ENCODE results near the gene LAIR1. TPM values are rescaled to one million over a fixed set of nuclear protein-coding genes. Genes with fewer than 3 reads are reported as not detected.

LAIR1 gene
- total RNA-seq, 2 donors from 2014 or later: 21.5 to 22.2 TPM

DNA sequence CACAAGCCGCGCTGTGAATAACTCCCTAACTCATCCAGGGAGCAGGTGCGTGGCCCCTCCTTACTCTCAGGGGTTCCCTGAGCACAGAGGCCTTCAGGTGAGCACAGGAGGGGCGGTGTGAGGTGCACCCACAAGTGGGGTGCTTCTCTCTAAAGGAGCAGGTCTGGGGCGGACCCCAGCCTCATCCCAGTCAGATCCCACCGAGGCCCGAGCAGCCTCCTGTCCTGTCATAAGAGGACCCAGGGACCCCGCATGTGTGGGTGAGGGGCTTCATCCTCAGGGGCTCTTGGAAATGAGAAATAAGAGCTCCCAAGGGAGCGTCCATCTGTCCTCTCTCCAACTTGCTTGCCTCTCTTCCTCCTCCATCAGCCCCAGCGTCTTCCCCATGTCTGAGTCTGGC is 48.8 kb downstream of the LAIR1 start:
- ATAC-seq (no peak), DNase-seq (no peak)
- Mint-ChIP-seq H3K27me3 (peaks cover 50% of the 10 kb centered on the region), H3K36me3 (ENCODE audit: low read depth) (no peaks in the 10 kb centered on the region), H3K27ac (no peak overlapping the region), H3K4me1 (peaks cover 7% of the 10 kb centered on the region), H3K4me3 (no peak overlapping the region)
- H3K9me3 ChIP-seq (ENCODE audit: control insufficient read depth, low read length, poor library complexity, severe bottlenecking): no peaks in the 10 kb centered on the region

- no peaks in the 10 kb centered on the region for H3K9me3 ChIP-seq (ENCODE audit: control insufficient read depth, low read length, poor library complexity, severe bottlenecking)
- Mint-ChIP-seq H3K4me3 (no peak within 1 kb of the TSS), H3K4me1 (peaks cover 7% of the 10 kb centered on the region), H3K36me3 (ENCODE audit: low read depth) (no peaks in the 10 kb centered on the region), H3K27me3 (peaks cover 46% of the 10 kb centered on the region), H3K27ac (no peak within 1 kb of the TSS)
- DNase-seq (no peak), ATAC-seq (peak; percentile 48)
Measured at GRCh38 chr19:54312436-54313377, 52.0 kb downstream of the LAIR1 start, which contains the start of gene LILRA5. TSS of gene LILRA5 (minus strand) at chr19:54313166. CDS start at chr19:54313019, 147 bp downstream.

DNA sequence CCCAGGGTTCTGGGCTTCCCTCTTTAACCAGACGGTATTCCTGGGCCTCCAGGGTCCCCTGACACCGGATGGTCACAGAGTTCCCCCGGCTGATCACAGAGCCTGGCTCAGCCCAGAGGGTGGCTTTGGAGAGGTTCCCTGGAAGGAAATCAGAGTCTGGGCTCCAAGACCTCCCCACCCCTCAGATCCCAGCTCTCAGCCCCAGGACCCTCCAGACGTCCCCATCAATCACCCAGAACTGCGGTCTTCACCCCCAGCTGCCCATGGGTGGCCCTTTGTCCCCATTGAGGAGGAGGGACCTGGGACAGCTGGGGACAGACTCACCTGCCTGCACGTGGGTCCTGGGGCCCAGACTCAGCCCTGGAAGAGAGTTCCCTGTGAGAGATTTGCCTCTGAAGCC is 52.7 kb downstream of the LAIR1 start:
- no peak overlapping the region for H3K4me3 Mint-ChIP-seq
- ATAC-seq: no peak
- H3K27me3 Mint-ChIP-seq: peaks cover 42% of the 10 kb centered on the region
- no peak for DNase-seq
- H3K27ac Mint-ChIP-seq: no peak overlapping the region
- H3K4me1 Mint-ChIP-seq: peaks cover 7% of the 10 kb centered on the region
- no peaks in the 10 kb centered on the region for H3K36me3 Mint-ChIP-seq (ENCODE audit: low read depth)
- H3K9me3 ChIP-seq (ENCODE audit: control insufficient read depth, low read length, poor library complexity, severe bottlenecking): no peaks in the 10 kb centered on the region

DNA sequence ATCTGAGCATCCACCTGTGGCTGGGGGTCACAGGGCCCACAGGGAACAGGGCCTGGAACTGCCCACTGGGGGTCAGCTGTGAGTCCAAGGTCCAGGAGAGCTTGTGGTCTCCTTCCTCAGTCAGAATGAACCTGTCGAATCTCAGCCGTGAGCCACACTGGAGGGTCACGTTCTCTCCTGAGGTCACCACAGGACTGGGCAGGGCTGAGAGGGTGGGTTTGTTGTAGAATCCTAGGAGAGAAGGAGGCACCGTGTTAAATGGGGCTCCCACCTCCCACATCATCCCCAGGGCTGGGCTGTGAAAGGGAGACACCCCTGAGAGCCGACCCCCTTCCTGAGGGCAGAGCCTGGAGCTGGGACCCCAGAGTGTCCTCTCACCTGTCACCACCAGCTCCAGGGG is 53.2 kb downstream of the LAIR1 start:
- Mint-ChIP-seq H3K4me1 (peaks cover 7% of the 10 kb centered on the region), H3K4me3 (no peak overlapping the region), H3K27ac (no peak overlapping the region), H3K36me3 (ENCODE audit: low read depth) (no peaks in the 10 kb centered on the region), H3K27me3 (peaks cover 40% of the 10 kb centered on the region)
- H3K9me3 ChIP-seq (ENCODE audit: control insufficient read depth, low read length, poor library complexity, severe bottlenecking): no peaks in the 10 kb centered on the region
- DNase-seq (no peak), ATAC-seq (no peak)

DNA sequence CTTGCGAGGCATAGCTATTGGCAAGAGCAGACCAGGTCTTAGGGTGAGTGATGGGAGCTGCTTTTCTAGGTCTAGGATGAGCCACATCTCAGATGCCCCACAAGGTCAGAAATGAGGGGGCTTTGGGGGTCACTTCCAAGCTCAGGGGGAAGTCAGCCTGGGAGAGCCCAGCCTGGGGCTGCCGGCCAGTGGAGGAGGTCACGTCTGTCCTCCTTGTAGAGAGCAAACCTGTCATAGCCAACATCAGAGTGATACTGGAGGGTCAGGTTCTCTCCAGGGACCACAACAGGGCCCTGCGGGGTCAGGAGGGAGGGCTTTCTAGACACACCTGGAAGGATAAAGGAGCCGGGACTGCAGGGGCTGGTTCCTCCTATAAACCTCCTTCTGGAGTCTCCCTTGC is 54.2 kb downstream of the LAIR1 start:
- Mint-ChIP-seq H3K4me1 (peaks cover 4% of the 10 kb centered on the region), H3K4me3 (no peak overlapping the region), H3K27me3 (peaks cover 37% of the 10 kb centered on the region), H3K36me3 (ENCODE audit: low read depth) (no peaks in the 10 kb centered on the region), H3K27ac (no peak overlapping the region)
- no peaks in the 10 kb centered on the region for H3K9me3 ChIP-seq (ENCODE audit: control insufficient read depth, low read length, poor library complexity, severe bottlenecking)
- no peak for DNase-seq
- ATAC-seq: no peak

- no peak overlapping the region for H3K27ac Mint-ChIP-seq
Measured at GRCh38 chr19:54309811-54310210, 54.9 kb downstream of the LAIR1 start.

DNA sequence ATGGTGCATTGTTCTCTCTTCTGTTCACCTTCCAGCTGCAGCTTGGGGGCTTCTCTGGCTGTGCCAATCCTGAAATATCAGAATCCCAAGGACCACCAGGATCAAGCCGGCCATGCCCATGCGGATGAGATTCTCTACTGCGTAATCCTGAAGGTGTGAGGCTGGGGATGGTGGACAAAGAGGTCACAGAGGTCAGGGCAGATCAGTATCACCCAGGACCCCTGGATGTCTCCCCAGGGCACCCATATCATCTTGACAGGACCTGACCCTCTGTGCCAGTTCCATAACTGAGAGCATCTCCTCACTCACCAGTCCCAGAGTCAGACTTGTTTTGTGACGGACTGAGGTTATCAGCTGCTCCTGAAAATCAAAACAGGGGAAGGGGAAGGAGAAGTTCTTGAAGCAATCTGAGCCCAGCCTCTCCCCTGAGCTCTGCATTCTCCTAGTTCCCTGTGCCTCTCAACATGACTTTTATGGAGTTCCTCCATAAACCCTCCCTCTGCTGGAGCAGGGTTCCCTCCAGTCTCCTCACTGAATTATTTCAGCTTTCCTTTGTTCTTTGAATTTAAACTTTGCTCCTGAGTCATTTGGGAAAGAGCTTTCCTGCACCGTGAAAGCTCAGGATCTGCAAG is 57.2 kb downstream of the LAIR1 start:
- H3K27me3 Mint-ChIP-seq: peaks cover 25% of the 10 kb centered on the region
- no peaks in the 10 kb centered on the region for H3K36me3 Mint-ChIP-seq (ENCODE audit: low read depth)
- no peak for DNase-seq
- H3K4me1 Mint-ChIP-seq: peaks cover 14% of the 10 kb centered on the region
- no peaks in the 10 kb centered on the region for H3K9me3 ChIP-seq (ENCODE audit: control insufficient read depth, low read length, poor library complexity, severe bottlenecking)
- no peak overlapping the region for H3K27ac Mint-ChIP-seq
- H3K4me3 Mint-ChIP-seq: no peak overlapping the region
- no peak for ATAC-seq

More at GRCh38 chr19:54309811-54310210, 54.9 kb downstream of the LAIR1 start:
- Mint-ChIP-seq H3K36me3 (ENCODE audit: low read depth) (no peaks in the 10 kb centered on the region), H3K4me1 (peaks cover 7% of the 10 kb centered on the region), H3K4me3 (no peak overlapping the region), H3K27me3 (peaks cover 37% of the 10 kb centered on the region)
- no peaks in the 10 kb centered on the region for H3K9me3 ChIP-seq (ENCODE audit: control insufficient read depth, low read length, poor library complexity, severe bottlenecking)
- ATAC-seq: no peak
- no peak for DNase-seq

DNA sequence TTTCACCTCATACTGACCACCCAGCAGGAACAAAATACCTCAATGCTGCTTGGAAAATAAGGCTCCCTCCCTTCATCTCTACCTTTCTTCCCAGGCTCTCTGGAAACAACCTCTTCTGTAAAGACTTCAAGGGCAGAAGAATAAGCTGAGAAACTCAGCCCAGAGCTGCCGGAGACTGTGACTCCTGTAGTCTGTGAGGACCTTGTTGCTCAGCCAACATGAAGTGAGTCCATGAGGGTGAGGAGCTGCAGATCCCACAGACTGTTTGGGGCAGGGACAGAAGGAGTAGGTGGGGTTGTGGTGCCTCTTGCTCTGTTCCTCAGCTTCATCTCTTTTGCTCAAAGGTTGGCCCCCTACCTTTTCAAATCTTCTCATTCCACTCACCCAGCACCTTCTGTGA is 59.6 kb downstream of the LAIR1 start:
- ATAC-seq (no peak), DNase-seq (no peak)
- no peaks in the 10 kb centered on the region for H3K9me3 ChIP-seq (ENCODE audit: control insufficient read depth, low read length, poor library complexity, severe bottlenecking)
- H3K4me3 Mint-ChIP-seq: no peak overlapping the region
- no peaks in the 10 kb centered on the region for H3K36me3 Mint-ChIP-seq (ENCODE audit: low read depth)
- peaks cover 17% of the 10 kb centered on the region for H3K27me3 Mint-ChIP-seq
- peaks cover 12% of the 10 kb centered on the region for H3K4me1 Mint-ChIP-seq
- no peak overlapping the region for H3K27ac Mint-ChIP-seq

DNA sequence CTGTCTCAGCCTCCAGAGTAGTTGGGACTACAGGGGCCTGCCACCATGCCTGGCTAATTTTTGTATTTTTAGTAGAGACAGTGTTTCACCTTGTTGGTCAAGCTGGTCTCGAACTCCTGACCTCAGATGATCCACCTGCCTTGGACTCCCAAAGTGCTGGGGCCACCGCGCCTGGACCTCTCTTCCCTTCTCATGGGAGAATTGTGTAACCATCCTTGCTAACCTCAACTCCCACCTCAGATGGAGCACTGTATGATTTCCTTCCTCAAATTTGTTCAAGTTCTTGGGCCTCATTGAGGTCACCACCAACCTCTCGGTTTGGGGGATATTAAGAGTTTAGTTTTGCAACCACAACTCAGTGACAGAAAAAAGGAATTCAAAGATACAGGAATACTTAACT is 62.5 kb downstream of the LAIR1 start:
- H3K4me3 Mint-ChIP-seq: no peak overlapping the region
- H3K9me3 ChIP-seq (ENCODE audit: control insufficient read depth, low read length, poor library complexity, severe bottlenecking): no peaks in the 10 kb centered on the region
- peaks cover 10% of the 10 kb centered on the region for H3K4me1 Mint-ChIP-seq
- DNase-seq (no peak), ATAC-seq (no peak)
- H3K27me3 Mint-ChIP-seq: peaks cover 19% of the 10 kb centered on the region
- H3K36me3 Mint-ChIP-seq (ENCODE audit: low read depth): no peaks in the 10 kb centered on the region
- no peak overlapping the region for H3K27ac Mint-ChIP-seq

Other genes with a start within 250 kb of the LAIR1 start
- gene TFPT, start 249.3 kb downstream of the LAIR1 start, total RNA-seq: 10 to 100 TPM; 14.9 TPM
- 10 to 100 TPM; 49.4 to 56.8 TPM for gene PRPF31, start 249.2 kb downstream of the LAIR1 start, total RNA-seq
- 10 to 100 TPM; 44.5 to 45.4 TPM for gene CNOT3, start 227.2 kb downstream of the LAIR1 start, total RNA-seq
- 1 to 10 TPM; 8.0 to 9.0 TPM for gene LENG1, start 205.2 kb downstream of the LAIR1 start, total RNA-seq
- gene TMC4, start 191.8 kb downstream of the LAIR1 start, total RNA-seq: 1 to 10 TPM; 1.3 to 3.1 TPM
- gene MBOAT7, start 175.4 kb downstream of the LAIR1 start, total RNA-seq: 10 to 100 TPM; 18.4 to 24.5 TPM
- 1 to 10 TPM; 8.1 to 8.9 TPM for gene TSEN34, start 173.6 kb downstream of the LAIR1 start, total RNA-seq
- gene RPS9, start 164.1 kb downstream of the LAIR1 start, total RNA-seq: 1,000 to 10,000 TPM; 1,676 to 1,883 TPM
- 1 to 10 TPM; 5.2 to 6.2 TPM for gene LILRB3, start 141.9 kb downstream of the LAIR1 start, total RNA-seq
- 1 to 10 TPM in 1 of 2 donors, under 1 TPM in 1; 0.91 to 2.4 TPM for gene LILRA6, start 122.1 kb downstream of the LAIR1 start, total RNA-seq
- gene LILRB5, start 107.7 kb downstream of the LAIR1 start, total RNA-seq: under 1 TPM in 1 of 2 donors, not detected in 1; 0.20 TPM
- 1 to 10 TPM; 1.5 to 6.3 TPM for gene LILRB2, start 83.8 kb downstream of the LAIR1 start, total RNA-seq
- 1 to 10 TPM; 1.1 to 3.5 TPM for gene LILRA5, start 51.8 kb downstream of the LAIR1 start, total RNA-seq
- gene LILRA4, start 25.8 kb downstream of the LAIR1 start, total RNA-seq: under 1 TPM in 1 of 2 donors, not detected in 1; 0.86 TPM
- not detected for gene TTYH1, start 50.5 kb upstream of the LAIR1 start, total RNA-seq
- 100 to 1,000 TPM; 471 to 480 TPM for gene LENG8, start 84.3 kb upstream of the LAIR1 start, total RNA-seq
- 1 to 10 TPM; 4.4 to 6.0 TPM for gene LENG9, start 98.8 kb upstream of the LAIR1 start, total RNA-seq
- not detected for gene CDC42EP5, start 108.4 kb upstream of the LAIR1 start, total RNA-seq
- 1 to 10 TPM in 1 of 2 donors, under 1 TPM in 1; 0.94 to 1.7 TPM for gene LAIR2, start 137.9 kb upstream of the LAIR1 start, total RNA-seq
- gene LILRA2, start 208.9 kb upstream of the LAIR1 start, total RNA-seq: 1 to 10 TPM in 1 of 2 donors, under 1 TPM in 1; 0.68 to 3.3 TPM
- 1 to 10 TPM in 1 of 2 donors, under 1 TPM in 1; 0.65 to 2.1 TPM for gene LILRA1, start 228.7 kb upstream of the LAIR1 start, total RNA-seq

Data from T-helper 17 cell (primary cell).